GM19463 (cell line): ENCODE results near the gene MOB3B.

Source experiments
- ATAC-seq: cut with Tn5 transposase; IDR thresholded peaks from one replicate; pipeline ENCODE4 v1.9.1; 2021; ENCODE audit warnings: mild to moderate bottlenecking, moderate library complexity; ENCODE audit not compliant: unreplicated experiment

Gene MOB3B

DNA sequence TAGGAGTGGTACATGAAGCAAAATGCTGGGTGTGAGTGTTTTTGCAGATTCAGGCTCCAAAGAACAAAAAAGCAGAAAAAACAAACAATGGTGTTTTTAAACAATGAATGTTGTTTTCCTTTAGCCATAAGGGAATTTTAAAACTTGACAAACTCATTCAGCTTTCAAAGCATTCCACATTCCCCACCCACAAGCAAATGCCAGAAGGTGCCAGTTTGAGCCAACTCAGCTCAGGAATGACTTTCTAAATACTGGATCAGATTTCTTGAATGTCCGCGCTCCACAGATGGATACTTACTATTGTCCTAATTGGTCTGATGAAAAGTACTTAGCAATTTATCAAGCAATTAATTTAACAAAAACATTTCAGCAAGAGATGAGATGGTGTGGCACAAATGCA, 12.9 kb upstream of the MOB3B start:
- ATAC-seq, result no peak

DNA sequence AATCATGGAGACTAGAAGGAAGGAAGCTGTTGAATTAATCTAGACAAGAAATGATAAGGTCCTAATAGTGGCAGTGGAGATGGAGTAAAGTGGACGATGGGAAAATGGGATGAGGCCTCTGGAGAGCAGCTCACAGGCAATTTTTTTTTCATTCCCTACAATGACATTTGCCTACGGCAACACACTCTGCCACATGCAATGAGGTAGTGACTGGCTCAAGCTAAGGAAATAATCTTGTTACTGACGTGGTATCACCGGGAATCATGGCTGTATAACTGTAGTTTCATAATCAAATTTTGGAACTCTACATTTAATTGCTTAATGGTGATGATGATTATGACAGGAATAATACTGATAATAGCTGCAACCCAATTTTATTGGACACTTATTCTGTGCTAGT, 12.1 kb upstream of the MOB3B start:
- no peak for ATAC-seq

GRCh38 chr9:27540502-27540901, 10.9 kb upstream of the MOB3B start:
- no peak for ATAC-seq

DNA sequence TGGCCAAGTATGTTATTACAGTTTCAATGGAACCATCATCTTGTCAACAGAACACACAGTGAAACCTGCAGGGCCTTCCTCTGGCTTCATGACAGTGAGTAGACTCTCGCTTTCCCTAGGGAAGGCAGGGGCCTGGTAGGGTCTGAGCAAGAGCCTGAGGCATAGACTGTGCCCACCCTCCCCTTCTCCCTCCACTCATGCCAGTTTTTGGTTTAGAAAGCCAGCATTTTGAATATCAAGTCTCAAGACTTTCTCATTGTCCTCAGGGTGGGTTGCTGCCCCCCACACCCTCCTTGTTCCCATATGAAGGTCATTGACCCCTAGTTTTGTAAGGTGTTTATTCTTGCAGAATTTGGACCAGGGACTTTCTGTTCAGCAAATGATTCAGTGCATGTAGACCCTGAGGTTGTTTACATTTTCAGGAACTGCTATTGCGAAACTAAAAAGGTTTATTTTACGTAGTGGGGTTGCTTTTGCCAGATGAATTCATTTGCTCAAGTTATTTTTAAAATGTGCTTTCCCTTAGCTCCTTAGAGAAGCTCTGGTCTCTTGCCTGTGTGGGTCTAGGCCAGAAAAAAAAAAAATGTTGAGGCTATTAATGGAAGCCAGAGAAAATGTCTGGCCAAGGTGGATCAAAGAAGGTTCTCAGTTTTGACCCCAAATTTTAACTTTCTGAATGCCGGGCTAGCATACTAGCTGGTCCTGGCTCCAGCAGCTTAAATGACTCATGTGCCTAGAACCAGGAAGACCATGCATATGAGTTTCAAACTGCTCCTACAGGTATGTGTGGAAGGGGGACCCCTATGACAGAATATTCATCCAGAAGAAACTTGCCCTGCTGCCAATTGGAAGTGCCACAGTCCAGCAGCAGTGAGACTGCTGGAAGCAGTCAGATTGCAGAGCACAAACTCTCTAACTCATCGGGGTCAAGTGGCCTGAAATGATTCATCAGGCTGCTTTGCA, 10.1 kb upstream of the MOB3B start:
- ATAC-seq, result peak; percentile 54

DNA sequence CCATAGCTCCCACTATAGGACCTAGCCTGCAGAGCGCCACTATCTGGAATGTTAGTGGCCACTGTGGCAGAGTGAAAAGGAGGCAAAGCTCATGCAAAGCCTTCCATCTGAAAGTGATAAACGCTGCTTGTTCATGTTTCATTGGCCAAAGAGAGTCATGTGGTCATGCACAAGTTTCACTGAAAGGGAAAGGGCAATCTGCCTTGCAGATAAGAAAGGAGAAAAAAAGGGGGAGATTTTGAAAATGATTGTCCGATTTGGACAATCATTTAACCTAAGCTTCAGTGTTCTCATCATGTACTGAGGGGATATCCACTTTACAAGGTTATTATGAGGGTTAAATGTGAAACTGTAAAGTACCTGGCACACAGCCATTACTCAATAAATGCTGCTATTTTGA, 9.0 kb upstream of the MOB3B start:
- ATAC-seq, result peak; percentile 37

- ATAC-seq, result no peak
Observed at GRCh38 chr9:27537756-27538155, 8.1 kb upstream of the MOB3B start.

- no peak for ATAC-seq
Observed at GRCh38 chr9:27537027-27537435, 7.4 kb upstream of the MOB3B start.

DNA sequence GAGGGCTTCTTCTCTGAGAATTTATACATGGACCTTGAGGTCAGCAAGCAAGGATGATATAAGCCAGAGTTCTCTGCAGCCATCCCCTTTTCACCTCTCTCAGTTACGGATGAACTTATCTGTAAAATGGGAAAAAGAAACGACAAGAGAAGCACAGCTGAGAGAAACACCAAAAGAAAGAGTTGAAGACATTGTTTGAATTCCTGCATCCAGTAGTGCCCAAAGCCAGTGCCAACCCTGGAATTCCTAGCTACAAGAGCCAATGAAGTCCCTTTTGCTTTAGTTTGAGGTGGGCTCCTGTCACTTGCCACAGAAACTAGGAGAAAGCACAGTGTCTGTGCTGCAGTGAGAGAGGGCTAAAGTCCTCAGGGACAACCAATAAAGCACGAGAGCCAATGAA, 6.6 kb upstream of the MOB3B start:
- ATAC-seq, result no peak

GRCh38 chr9:27535701-27536118, 6.1 kb upstream of the MOB3B start:
- peak; percentile 31 for ATAC-seq

DNA sequence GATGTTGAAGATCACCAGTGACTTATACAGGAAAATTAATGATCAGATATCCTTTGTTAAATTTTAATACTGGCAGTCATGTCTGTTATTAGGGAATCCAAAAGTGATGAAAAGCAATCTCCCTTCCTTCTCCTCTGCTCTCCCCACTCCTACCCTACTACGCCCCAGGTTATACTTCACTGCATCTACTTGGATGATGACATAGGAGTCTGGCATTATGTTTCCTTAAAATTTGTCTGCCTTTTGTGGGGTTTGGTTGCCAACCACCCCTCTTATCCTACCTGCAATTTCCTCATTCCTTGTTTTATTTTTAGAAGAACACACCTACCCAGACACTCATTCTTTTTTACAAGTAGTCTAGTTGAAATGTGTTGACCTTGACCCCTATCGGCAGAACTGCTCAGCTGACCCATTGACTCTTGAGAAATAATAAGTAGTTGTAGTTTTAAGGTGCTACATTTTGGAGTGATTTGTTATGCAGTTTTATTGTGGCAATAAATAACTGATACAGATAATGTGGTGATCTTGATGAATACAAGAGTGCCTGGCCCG, 5.1 kb upstream of the MOB3B start:
- no peak for ATAC-seq

GRCh38 chr9:27534131-27534530, 4.5 kb upstream of the MOB3B start:
- no peak for ATAC-seq

DNA sequence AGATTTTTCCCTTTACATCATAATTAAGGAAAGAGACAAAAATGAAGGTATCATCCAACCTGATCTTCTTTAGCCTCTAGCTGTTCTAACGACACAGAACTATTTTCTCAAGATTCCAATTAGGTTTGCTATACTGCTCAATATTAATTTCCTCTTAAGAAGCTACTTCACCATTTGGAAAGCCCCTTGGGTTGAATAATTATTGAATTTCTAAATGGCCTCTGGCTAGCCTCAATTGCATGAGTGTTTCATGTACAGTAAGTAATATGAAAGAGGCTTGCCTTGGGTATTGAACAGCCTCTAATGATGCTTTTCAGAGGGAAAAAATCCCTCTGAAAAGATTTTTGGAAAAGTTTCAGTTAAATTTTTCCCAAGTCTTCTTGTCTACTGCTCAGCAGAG, 3.7 kb upstream of the MOB3B start:
- ATAC-seq, result no peak

DNA sequence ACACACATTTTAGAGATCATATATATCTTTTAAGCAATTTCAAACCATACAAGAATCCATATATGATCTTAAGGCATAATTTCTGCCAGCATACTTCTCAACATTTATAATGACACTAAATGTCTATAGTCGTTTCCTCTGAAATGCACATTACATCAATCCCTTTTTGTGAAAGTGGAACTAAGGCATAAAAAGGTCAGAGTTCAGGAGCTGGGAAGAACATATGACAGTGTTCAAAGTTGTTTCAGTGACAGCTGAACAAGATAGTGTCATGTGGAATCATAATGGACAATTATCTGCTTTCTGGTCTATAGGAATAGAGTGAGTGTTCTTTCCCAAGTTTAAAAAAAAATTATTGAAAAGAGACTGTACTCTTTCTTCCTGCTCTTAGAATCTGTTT, 2.4 kb upstream of the MOB3B start:
- ATAC-seq, result no peak

DNA sequence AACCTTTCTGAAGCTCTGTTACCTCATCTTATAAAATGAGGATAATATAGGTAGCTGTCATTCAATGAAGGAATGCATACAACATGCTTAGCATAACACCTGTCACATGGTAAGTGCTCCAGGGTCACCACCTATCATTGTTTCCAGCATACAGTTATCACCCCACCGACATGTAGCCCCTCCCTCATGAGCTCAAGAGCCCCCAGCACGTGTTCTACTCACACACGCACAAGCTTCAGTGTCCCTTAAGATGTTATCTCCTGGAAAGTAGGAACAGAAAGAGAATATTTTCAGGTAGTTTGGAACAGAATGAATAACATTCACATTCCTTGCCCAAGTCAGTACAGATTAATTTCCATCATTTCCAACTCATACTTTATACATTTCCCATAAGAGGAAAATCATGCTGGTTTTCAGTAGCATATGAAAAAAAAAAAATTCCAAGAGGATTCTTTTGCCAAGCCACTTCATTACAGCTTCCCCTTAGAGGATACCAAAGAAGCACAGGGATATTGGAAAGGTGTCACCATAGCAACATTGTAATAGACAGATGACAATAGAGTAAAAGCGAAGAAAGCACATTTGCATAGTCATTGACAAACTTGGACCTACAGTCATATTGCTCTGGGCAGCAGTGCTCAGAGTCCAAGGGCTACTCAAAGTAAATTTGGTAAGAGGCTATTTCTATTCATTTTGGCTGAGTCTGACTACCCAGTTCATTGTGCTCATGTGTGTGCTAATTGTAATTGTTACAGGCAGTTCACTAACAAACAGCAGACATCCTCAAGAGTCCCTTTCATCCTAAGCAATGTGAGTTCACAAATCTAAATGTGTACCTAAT, 1.5 kb upstream of the MOB3B start:
- ATAC-seq, result no peak

DNA sequence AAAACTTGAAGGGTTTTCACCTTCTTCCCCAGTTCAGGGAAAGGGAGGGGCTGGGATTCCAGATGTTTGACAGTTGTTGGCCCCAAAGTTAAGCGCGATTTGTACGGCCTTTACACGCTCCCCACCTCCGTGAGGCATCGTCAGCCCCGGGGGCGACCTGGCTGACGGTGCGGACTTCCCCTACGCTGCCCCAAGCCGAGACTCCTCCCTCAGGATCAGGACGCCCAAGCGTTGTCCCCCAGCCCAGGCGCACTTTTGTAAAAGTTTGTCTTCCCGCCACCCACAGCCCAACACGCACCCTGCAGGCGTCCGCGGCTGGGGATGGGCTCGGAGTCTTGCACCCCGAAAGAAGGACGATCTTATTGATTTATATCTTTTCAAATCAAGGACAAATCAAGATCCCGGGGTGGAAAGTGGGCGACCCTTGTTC, 713 bp downstream of the MOB3B start:
- ATAC-seq, result peak; percentile 41

- peak; percentile 57 for ATAC-seq
Observed at GRCh38 chr9:27528076-27528885, 1.3 kb downstream of the MOB3B start.

- ATAC-seq, result no peak
Observed at GRCh38 chr9:27527702-27528075, 1.9 kb downstream of the MOB3B start.

- ATAC-seq, result no peak
Observed at GRCh38 chr9:27524236-27524635, 5.4 kb downstream of the MOB3B start, which contains the start of gene IFNK. Gene IFNK (plus strand): TSS chr9:27524290. CDS start chr9:27524337, 47 bp downstream.

DNA sequence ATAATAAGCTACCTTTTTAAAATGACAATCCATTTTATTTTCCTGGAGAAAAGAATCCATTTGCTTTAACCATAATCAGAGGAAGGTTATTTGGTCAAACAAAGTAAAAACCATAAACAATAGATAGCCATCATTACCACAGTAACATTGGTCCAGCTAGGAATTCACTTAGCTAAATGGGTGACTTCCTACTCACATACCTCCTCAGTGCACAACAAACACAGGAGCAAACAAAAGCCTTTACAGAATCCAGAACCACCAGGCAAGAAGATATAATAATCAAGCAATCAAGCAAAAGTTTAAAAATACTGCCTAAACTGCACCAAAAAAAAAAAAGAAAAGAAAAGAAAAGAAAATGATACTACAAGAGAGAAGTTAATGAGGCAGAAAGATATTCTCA, 6.5 kb downstream of the MOB3B start:
- no peak for ATAC-seq

DNA sequence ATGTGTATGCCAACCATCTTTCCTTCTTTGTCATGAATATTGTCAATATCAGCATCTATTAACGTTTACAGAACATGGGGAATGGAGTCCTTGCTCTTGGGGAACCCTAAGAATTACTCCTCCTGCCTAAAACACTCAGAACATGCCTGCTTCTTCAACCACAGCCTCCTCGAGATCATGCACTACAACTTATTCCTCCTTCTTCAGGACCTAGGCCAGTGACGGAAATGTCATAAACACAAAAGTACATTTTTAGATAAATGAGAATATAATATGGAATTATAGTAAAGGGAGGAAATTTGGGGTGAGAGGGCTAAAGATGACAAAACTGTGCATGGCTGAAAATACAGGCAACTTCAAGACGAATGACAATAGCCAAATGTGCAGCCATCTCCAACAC, 8.6 kb downstream of the MOB3B start:
- no peak for ATAC-seq
